ENCODE data around the gene BTF3L4.

DNA sequence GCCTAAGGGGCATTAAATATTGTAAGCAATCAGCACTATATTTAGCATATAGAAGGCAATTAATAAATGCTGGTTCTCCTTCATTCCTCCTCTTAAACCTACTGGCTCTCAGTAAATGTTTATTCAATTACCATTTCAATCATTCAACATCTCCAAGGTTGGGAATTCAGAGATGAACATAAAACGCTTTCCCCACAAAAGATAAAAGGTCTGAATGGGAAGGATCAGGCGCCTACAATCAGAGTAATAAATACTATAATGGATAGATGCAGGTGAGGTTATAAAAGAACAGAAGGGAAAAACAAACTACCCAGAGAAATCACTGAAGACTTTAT, 22.1 kb upstream of the BTF3L4 start:
- no peak for TF ChIP-seq EZH2 (IDR thresholded peaks at IDR 0.05; ENCODE audit: insufficient read depth, poor library complexity, severe bottlenecking)
- no peak for TF ChIP-seq EZH2phosphoT487 (IDR thresholded peaks at IDR 0.05; ENCODE audit: insufficient read depth, low read depth)
